Germinal center (tissue), 1 donor: ENCODE measurements around the gene DTNA.
"Not testable (repeated sequence)": the region's sequence is repeated elsewhere in the genome, so short reads cannot be mapped to it uniquely, and the experiment has no call there.

Experiments used
- DNase-seq: peaks from one replicate; pipeline ENCODE4 v3.0.0; 2012; ENCODE audit warnings: mixed read lengths, low spot score

Gene DTNA

DNA sequence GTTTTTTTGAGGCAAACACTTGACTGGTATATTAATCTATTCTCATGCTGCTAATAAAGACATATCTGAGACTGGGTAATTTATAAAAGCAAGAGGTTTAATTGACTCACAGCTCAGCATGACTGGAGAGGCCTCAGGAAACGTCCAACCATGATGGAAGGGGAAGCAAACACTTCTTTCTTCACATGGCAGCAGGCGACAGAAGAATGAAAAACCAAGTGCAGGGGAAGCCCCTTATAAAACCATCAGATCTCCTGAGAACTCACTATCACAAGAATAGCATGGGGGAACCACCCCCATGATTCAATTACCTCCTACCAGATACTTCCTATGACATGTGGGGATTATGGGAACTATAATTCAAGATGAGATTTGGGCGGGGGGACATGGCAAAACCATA is 194.9 kb downstream of the DTNA start:
- no peak for DNase-seq

DNA sequence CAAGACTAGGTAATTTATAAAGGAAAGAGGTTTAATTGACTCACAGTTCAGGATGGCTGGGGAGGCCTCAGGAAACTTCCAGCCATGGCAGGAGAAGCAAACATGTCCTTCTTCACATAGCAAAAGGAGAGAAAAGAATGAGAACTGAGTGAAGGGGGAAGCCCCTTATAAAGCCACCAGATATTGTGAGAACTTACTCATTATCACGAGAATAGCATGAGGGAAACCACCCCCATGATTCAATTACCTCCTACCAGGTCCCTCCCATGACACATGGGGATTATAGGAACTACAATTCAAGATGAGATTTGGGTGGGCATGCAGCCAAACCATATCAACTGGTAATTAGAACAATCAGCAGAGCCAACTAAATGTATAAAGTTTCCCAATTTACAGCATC is 196.9 kb downstream of the DTNA start:
- not testable (repeated sequence) for DNase-seq

DNA sequence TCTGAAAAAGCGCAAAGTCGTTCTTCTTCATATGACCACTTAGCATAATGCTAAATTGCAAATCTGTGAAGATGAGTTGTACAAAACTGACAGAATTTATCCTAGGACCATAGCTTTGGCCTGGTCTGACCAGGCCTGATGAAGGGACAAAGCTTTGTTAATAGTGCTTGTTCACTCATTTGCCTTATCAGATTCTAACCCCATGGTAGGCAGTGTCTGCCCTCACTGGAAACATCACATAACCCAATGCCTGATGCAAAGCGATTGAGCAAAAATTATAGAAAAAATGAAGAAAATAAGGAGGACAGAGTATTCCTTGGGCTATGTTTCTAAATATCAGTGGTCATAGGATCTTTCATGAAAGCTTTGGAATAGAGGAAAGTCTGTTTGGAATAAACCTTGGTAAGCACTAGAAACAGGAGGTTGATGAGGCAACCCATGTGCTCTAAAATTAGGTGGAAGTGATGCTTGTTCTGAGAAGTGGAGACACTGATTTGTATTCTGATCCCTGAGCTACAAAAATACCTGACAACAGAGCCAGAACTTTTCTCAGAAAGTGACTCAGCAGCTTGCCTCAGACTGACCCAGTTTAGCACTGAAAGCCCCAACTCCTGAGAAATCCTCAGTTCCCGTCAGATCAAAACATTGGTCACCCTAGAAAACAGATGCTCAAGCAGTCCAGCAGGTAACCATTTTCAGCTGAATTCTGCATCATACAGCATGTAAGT is 199.7 kb downstream of the DTNA start:
- no peak for DNase-seq

DNA sequence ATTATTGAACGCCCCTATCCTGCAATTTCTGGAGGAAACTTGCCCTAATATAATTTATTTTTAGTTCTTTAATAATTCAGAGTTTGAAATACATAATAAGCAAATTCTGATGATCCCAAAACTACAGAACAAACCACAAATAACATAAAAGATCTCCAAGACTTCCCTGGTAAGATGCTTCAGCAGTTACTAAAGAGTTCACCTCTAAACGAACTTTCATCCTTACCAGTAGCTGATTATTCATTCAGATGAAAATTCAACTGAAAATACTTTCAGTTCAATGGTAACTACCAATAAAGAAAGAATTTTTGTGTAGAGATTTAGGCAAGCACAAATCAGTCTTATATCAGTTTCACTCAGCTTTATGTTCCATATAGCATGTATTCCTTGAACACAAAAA is 201.0 kb downstream of the DTNA start:
- no peak for DNase-seq

DNA sequence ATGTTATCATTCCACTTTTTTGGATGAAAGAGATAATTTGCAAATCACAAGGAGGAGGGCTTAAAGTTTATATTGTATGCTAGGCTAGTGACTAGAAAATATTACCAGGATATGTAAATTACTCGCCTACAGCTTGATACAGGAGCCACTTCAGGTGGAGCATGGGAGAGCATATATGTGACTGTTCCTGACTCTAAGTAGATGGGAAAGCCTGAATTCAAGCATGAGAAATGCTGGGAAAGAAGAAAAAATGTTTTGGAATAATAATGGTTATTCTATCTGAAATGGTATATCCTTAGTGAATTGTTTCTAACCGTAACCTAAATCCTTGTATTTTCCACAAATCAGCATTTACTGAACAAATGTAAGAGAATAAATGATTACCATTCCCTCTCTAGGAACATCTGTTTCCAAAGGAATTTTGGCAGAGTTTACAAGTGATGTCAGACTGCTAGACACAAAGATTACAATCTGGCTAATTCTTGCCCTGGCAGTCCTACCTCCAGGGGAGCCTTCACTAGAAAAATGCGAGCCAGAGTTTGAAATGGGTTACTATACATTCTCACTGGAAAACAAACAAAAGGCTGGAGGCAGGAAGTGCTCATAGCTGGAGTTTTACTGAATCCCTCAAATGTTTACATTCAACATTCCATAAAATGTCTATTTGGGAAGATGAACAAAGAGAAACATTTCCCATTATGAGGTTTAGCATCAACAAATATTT is 201.7 kb downstream of the DTNA start:
- no peak for DNase-seq

DNA sequence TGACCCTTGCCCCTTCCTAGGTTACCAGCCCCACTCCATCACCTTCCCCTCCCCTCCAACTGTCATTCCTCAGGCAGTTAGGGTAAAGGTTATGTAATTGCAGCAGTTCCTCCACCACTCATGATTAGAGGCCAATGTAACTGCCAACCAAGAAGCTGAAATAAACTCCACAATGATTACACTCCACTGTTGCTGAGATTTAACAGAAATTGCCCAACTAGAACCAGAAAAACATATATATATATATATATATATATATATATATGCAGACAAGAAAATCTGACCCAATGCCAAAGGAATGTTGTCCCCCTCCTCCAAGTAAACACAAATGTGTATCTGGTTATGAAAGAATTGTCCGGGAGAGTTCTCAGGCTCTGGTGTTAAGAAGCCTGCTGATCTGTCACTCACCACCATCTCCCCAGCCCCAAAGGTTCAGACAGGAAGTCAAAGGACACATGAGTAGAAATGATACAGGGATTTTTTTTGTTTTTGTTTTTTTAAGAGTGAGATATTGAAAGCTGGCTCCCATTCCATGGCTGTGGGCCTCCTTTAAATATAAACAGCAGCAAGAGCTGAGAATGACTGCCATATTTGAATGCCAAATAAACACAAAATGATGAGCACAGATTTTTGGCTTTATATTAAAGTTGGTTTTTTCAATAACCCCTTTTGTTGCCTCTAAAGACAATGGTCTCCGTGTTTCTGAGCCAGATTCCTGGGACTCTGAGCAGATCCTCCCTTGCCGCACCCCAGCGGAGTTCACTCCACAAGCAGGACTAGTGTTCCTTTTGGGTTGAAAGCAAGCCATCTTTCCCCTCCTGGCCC is 204.0 kb downstream of the DTNA start:
- DNase-seq = no peak

DNA sequence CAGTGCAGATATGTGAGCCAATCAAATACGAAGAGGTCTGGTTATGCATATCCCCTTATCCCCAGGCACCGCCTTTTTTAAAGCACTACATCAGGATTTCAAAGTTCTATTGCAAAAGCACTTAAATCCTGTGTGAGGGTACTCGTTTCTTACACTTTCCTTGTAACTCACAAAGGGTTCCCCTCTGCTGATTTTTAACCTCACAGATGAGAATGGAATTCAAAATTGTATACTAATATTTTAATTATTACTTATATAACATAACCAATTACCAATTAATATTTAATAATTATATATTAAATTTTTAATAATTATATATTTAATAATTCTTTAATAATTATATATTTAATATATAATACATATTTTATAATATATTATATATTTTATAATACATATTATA is 204.9 kb downstream of the DTNA start:
- DNase-seq = no peak

DNA sequence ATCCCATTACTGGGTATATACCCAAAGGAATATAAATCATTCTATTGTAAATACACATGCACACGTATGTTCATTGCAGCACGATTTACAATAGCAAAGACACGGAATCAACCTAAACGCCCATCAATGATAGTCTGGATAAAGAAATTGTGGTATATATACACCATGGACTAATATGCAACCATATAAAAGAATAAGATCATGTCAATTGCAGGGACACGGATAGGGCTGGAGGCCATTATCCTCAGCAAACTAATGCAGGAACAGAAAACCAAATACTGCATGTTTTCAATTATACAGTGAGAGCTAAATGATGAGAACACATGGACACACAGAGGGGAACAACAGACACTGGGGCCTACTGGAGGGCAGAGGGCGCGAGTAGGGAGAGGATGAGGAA is 206.4 kb downstream of the DTNA start:
- DNase-seq = not testable (repeated sequence)

DNA sequence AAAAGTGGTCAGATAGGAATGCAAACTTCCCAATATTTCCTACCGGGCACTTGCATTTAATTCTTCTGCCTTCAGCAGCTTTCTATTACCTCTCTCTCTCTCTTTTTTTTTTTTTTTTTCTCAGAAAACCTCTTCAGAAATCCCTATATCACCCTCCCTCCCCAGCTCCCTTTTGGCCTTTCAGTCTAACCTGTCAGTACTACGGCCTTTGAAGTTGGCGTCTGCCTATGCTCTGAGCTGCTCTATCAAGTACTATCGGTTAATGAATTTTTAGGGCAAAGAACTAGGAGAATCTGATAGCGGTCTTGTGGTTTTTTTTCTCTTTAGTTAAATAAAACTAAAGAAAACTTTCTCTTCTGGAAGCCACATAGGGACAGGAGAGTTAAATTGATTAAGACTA is 208.8 kb downstream of the DTNA start:
- DNase-seq = no peak

DNA sequence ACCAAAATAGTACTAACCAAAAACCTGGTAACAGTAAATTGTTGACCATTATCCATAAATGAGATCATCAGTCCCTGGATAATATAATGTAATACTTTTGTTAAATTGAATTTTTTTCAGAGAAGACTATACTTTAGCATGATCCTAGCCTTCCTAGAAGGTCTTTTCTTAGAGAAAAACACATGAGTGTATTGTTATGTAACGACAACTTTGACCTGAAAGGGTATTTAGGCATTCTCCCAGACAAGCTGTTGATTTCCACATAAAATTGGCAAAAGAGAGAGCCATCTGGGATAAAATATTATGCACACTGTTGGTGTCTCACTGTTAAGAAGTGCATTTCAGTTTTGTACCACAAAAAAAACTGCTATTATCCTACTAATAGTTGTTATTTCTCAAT is 211.1 kb downstream of the DTNA start:
- DNase-seq = no peak

DNA sequence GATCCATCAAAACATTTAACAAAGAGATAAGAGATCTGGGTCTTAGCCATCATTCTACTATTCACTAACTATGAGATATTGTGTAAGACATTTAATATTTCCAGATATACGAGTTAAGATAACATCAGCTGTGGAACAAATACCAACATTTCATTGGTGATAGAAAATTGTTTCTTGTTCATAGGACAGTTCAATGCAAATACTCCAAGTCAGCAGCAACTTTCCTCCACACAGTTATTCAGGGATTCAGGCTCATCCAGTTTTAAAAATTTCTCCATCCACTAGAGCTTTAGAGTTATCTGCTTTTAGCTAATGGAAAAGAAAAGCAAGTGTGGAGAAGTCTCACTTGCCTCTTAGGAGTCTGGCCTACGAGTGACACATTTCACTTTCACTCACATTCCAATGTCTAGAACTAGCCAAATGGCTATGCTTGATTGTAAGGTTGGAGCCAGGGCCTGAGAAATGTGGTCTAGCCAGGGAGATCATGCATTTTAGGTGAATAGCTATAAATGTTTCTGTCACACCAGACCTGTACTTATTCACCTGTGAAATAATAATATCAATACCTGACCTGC is 211.8 kb downstream of the DTNA start:
- DNase-seq = no peak

DNA sequence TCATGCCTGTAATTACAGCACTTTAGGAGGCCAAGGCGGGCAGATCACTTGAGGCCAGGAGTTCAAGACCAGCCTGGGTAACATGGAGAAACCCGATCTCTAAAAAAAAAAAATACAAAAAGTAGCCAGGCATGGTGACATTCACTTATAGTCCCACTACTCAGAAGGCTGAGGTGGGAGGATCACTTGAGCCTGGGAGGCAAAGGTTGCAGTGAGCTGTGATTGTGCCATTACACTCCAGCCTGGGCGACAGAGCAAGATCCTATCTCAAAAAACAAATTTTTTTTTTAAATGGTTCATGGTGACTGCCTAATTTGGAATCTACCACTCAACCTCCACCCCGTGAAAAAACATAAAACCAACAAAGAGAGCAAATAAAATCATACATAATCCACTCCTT is 212.5 kb downstream of the DTNA start:
- not testable (repeated sequence) for DNase-seq

DNA sequence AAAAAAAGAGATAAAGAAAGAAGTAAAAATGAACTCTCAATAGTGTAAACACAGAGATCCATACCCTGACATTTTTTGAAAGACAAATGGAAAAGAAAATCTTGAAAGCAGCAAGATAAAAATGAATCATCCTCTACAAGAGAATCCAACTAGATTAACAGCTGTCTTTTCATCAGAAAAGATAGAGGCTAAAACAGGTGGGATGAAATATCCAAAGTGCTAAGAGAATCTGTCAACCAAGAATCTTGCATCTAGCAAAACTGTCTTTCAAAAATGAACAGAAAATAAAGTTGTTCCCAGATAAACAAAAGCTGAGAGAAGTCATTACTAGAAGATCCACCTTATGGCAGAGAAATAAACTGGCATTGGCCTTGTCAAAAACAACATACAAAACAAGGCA is 213.8 kb downstream of the DTNA start:
- DNase-seq = no peak

DNA sequence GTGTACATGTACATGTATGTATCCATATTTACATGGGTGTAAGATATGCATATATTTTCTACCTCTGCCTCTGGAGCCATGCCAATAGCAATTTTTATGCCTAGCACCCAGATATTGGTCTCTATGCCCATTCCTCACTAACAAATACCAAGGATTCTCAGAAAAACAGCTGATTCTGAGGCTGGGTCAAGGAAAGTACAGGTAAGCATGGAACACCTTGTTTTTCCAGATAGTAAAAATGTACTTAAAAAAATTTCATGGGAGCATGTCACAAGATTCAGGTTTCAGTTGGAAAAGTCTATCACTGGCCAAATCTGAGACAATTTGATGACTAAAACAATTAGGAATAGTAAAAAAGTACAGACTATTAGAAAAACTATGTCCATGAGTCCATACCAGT is 216.6 kb downstream of the DTNA start:
- no peak for DNase-seq

DNA sequence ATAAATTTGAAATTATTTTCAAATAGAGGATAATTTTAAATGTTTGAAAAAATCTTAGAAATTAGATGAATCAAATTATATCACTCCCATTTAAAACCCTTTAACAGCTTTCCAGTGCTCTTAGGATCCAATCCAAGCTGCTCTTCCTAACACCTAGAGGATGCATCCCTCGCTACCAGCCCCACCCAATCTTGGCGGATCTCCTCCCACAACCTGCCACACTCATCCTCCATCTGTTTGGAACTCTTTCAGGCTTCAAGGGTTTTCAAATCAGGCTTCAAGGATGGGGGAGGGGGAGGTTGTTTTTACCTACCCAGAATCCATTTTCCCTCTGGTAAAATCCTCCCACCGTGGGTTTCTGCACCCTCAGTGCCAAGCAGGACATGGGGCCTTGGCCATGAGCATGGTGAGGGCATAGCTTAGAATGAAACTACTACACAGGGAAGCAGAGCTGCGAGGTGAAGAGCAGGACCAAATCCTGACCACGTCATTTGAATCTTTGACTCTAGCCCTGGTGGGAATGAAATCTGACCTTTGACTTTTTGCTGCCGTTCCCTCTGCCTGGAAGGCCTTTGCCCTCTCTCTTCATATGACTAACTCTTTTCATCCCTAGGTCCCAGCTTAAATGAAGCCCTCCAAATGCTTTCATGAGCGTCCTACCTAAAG is 218.1 kb downstream of the DTNA start:
- DNase-seq = no peak

DNA sequence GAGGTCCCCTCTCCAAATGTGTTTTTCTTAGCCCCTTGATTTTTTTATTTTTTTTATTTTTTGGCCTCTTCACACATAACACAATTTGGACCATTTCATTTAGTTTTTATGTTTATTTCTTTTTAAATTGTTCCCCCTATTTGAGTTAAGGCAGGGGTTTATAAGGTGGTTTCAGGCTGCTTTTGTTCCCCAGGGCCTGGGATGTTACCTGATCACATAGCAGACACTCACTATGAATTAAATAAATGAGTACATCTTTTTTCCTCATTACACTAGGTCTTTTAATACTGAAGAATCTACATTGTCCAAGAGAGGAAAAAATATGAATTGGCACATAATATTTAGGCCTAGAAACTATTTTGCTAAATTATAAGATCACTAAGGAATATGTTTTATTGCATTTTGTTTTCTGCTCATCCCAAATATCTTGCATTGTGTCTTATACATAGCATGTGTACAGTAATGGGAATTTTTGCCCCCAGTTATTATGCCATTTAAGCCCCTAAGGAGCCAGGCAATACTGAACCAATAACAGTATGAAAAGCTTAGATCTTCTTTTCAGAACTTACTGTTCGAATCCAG is 218.7 kb downstream of the DTNA start:
- no peak for DNase-seq

DNA sequence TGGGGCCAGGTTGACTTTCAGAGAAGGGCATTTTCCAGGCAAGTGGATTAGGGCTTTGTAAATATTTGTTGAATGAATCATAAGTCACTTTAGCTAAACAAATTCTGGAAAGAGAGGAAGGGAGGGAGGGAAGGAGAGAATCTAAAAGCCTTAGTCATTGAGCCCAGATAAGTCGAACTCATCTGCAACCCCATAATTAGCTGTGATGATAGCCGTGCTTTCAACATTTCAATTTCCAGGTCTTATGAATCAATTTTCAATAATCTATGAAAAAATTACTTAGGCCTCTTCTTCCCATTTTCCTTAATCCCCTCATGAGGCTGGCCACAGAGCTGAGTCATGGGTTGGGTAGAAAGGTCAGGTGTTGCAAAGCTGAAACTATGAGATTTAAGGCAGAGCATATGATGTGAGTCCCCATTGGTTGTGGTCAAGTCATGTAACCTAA is 219.3 kb downstream of the DTNA start:
- DNase-seq = no peak

DNA sequence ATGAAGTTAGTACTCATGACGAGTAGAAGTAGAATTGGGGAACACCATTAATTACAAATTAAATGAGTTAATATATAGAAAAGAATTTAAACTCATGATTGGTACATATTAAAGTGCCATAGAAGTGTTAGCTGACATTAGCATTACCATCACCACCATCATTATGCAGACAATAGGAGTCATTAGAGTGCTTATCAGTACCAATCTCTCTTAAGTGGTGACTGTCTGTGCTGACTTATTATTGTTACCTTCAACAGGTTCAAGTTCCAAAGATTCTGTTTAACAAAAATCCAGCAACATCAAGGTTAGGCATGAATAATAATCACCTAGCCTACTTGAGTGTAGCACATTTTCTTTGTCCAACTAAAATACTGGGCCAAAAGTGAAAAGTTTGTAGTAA is 222.3 kb downstream of the DTNA start:
- DNase-seq = no peak

DNA sequence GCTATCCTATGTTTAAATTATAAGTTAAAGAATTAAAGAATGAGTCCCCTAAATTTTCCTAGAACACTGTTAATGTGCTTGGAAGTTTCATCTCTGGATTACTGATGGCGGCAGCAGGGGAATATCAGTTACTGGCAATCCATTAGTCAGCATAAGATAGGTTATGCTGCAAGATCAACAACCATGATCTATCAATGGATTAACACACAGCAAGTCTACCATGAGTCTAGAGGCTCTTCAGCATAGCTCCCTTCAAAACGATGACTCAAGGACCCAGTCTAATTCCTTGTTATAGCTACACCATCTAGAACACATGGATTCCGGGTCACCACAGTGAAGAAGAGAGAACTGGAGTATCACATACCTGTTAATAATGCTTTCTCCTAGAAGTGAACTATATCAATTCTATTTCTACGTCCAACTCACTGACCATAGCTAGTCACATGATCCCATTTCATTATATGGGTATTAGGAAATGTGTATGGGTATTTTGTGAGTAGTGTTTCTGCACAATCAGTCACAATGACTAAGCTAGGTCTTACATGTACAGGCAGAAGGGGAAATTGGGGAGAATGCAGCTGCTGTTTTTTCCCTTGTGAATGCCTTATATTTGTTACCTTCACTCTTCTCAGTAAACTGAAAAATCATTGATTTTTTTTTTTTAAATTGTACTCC is 222.8 kb downstream of the DTNA start:
- DNase-seq = no peak

DNA sequence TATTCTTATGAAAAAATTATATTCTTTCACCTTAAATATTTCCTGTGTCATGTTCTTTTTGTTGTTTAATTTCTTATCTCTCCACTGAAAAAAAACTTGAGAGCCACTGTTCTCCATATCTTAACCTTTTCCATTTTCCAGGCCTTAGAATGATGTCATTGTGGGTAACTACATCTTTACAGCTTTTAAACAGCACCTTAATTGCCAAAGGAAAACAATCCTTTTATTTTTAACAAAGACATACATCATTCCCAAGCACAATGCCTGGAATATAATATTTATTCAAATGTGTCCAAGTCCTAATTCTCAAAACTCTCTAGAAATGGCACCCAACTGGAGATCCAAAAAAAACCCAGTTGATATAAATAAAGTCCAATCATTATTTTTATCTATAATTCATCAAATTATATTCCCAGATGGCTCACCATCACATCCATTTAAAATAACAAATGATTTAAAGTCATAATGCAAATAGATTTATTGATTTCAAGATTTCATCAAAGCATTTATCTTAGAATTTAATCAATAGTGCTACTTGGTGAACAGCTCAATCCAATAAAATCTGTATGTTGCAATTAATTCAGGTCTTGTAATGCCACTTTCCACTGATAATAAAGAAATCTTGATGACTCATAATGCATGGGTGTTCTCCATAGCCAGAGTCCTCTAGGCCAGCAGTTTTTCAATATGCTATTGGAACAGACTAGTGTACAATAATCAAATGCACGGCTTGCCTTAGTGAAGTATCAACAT is 224.0 kb downstream of the DTNA start:
- no peak for DNase-seq
